ENCODE results near the gene PTPRZ1.

PTPRZ1 gene

DNA sequence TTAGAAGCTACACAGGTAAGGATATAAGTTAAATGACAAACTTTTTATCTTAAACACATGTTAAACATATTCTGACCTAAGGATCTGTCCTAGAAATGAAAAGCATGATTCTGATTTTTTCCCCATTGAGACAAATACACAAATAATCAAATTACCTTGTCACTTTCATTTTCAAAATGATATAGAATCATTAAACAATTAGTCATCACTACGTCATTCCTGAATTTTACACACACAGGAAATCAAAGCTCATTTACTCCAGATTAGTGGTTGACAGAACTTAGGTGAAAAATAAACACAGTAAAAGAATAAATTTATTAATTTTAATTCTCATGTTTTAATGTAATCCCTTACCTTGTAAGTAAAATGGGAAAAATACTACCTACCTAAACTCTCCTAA is 182.1 kb downstream of the PTPRZ1 start:
- no peak for DNase-seq

DNA sequence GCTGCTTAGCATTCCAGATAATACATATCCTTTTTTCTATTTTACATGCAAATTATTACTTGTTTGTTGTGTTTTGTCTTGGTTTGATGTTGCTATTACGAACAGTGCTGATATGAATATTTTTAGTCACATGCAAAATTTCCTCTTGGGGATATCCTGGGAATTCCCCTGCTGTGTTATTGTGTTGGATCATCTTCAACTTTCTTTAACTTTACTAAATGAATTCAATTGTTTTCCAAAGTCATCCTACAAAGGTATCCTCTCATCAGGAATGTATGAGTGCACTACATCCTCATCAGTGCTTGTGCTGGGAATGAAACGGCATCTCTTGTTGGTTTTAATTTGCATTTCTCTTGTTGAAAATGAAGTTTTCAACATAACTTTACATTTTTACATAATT is 184.0 kb downstream of the PTPRZ1 start:
- DNase-seq: no peak

DNA sequence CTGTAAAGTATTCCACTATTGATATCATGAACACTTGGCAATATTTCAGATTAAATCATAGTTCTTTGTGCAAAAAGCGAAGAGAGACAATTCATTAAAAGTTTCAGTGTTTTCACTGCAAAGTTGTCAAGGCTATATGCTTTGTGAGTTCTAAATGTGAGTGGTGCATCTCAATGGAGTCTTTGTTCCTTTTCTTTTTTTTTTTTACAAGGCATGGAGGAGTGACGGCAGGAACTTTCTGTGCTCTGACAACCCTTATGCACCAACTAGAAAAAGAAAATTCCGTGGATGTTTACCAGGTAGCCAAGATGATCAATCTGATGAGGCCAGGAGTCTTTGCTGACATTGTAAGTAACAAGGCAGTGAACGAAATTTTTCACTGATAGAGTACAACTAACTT is 186.6 kb downstream of the PTPRZ1 start:
- DNase-seq: no peak

DNA sequence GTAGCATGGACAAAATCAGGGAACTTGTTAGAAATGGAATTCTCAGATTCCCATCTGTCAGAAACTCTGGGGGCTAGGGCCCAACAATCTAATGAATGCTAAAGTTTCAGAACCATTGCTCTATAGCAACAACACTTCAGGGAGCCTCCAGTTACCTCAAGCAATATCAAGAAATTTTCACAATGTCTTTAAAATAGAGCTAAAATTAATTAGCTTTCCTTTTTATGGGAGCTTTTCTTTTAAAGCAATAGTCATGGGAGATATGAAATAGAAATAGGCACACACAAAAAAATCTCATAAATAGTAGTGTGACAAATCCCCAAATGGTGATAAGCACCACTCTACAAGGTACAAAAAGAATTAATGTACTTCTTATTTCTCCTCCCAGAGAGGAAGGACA is 190.2 kb downstream of the PTPRZ1 start:
- no peak for DNase-seq

DNA sequence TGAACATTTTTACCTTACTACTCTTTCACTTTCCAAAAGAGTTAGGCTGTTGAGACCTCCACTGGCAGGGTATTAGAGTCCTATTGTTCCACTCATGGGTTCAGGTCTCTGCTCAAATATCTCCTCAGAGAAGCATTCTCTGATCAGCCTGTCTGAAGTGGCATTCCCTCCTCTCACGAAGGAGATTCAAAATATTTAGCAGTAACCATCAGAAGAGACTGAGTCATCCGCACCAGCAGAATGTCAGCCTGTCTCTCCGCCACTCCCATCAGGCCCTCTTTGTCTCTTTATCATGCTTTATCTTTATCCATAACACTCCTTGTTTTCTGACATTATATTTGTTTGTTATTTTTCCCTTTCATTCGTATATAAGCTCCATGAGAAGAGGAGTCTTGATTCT is 192.0 kb downstream of the PTPRZ1 start:
- DNase-seq: no peak

DNA sequence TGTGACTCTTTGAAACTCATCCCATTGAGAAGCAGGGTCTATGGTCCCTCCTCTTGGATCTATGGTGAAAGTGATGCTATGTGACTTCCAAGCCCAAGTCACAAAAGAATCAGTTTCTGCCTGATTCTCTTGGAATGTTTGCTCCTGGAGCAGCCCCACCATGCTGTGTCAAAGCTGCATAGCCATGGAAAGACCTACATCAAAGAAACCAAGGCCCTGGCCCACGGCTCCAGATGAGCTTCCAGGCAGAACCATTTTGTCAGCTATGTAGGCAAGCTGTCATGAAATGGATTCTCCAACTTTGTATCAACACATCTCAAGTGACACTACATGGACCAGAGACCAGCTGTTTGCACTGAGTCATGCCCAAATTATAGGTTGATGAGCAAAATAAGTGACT is 194.1 kb downstream of the PTPRZ1 start:
- DNase-seq: no peak

DNA sequence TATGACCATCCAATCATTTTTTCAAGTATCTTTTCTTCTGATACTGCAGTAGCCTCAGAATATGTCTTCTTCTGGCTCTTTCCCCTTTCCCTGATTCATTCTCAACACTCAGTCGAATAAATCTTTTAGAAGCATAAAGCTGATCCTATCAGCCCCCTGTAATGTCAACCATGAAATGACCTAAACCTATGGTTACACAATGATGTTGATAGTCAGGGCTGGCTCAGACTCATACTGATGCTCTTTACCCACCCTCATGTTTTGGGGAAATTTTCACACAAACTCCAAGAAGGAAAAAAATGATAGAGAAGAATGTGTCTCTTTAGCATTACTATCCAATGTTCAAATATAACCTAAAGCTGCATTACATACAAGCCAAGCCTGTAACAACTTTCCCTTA is 195.1 kb downstream of the PTPRZ1 start:
- DNase-seq: no peak

GRCh38 chr7:122068999-122069398 is 196.0 kb downstream of the PTPRZ1 start:
- no peak for DNase-seq

DNA sequence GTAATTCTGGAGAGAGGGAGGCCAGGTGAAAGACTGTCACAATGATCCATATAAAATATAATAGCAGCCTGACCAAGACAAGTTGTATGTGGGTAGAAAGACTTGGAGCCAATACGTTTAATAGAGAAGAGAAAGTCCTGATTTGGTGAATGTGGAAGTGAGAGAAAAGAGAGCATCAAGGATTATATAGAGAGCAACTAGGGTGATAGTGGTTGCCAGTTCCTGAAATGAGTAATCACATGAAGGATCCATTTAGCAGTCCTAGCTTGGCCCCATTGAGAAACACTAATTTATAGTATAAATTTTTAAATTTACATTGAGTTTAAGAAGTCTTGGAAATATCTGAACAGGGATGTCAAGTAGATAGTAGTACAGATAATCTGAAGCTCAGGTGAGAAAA is 197.1 kb downstream of the PTPRZ1 start:
- DNase-seq: no peak

- no peak for DNase-seq
Measured at GRCh38 chr7:122070834-122071233, 197.9 kb downstream of the PTPRZ1 start.

DNA sequence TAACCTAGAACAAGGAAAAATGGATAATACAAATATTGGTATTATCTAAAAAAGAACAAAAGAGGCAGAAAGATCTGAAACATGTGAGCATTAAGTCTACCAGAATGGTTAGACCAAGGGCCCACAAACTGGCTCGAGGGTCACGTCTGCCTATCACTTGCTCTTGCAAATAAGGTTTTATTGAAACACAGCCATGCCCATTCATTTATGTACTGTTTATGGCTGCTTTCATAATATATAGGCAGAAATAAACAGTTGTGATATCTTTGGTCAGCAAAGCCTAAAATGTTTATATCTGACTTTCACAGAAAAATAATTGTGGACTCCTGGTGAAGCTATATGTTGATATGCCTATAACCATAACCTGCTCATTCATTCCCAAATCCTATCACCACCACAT is 199.3 kb downstream of the PTPRZ1 start:
- DNase-seq: no peak

DNA sequence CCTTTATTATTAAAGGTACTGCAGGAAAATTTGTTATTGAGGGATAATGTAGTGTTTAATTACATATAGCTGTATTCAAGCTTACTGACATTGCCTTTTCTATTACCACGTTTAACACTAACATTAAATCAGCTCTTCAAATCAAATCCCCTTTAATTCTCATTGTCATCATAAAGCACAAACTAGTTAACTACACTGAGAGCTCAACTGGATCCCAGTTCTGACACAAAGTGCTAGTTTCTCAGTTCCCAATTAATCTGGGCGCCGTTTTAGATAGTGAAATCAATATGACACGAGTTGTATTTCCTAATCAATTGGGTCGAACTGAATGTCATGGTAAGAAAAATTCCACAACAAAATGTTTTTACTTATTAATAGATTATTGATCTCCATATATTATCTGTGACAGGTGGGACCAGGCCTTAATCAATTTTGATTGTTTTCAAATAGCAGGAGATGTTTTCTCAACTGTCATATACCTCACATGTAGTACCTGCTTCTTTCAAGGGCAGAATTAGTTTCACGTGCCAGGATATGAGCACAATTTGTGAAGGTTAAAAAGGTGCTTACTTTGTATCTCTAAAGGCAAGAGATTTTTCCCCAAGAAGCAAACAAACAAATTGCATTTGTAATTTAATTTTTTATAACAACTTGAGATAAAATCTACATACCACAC is 200.1 kb downstream of the PTPRZ1 start:
- no peak for DNase-seq

- DNase-seq: no peak
Measured at GRCh38 chr7:122073635-122074034, 200.7 kb downstream of the PTPRZ1 start.

DNA sequence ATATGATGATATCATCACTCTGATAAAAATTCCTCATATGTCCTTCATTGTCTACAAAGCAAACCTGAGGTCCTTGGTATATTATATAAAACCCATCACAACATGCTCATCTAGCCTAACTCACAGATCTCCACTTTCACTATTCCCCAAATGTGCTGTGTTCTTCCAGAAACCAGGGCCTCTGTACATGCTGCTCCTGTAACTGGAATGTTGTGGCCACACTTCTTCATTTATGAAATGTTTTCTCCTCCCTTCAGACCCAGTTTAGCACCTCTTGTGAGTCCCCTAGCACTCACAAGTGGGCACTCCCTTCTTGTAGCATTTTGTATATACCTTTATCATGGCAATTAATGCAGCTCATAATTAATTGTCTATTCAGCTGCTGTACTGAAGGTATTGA is 209.2 kb downstream of the PTPRZ1 start:
- DNase-seq: no peak

- DNase-seq: no peak
Measured at GRCh38 chr7:122082670-122083069, 209.7 kb downstream of the PTPRZ1 start.

DNA sequence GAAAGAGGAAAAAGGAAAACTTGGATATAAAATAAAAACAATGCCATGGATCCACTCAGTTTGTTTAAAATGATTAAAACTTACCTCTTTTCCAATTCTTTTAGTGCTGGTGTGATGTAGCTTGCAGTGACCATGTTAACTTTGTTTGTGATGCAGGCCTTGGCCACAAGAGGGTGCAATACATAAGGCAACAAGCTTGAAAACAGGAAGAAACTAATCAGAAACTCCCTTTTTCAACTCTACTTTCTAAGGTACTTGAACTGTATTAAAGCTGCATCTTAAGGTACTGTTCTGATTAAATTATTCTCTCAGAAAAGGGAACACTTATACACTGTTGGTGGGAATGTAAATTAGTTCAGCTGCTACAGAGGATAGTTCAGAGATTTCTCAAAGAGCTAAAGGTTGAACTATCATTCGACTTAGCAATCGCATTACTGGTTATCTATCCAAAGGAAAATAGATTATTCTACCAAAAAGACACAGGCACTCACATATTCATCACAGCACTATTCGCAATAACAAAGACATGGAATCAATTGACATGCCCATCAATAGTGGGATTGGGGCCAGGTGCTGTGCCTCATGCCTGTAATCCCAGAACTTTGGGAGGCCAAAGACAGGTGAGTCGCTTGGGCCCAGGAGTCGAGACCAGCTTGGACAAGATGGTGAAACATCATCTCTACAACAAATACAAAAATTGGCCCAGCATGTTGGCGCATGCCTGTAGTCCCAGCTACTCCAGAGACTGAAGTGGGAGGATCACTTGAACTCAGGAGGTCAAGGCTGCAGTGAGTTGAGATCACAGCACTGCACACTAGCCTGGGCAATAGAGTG is 220.2 kb downstream of the PTPRZ1 start:
- peak; percentile 28 for DNase-seq

DNA sequence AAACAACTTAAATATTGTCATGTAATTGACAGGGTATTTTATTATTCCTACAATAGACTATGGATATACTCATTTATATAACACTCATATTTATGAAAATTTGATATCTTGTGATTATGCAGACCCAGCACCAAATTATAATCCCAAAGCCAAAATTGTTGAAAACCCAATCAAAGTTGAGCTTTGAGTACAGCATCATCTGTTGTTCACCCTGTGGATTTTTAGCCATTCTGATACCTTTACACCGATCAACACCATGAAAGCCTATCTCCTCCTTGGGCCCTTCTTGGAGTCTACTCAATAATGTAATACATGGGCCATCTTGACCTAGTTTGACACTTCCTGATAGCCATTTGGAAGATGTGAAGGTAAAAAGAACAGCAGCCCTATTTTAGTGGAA is 221.6 kb downstream of the PTPRZ1 start:
- DNase-seq: no peak

DNA sequence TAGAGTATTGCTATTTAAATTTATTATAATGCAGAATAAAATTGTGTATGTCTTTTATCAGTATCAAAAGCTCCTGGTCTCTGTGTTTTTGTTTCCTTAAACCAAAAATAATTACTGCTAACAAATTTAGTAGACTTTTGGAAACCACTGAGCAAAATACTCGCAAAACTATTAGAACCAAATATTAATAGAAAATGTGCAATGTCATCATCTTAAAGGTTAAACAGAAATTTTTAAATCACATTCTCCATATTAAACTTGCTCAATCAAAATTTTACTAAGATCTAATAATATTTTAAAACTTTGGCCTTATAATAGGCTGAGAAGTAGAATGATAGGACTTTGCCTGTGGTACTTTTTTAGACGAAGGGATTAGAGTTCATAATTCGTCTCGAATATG is 222.7 kb downstream of the PTPRZ1 start:
- no peak for DNase-seq

- no peak for DNase-seq
Measured at GRCh38 chr7:122100021-122100420, 227.1 kb downstream of the PTPRZ1 start.

GRCh38 chr7:122103064-122103463 is 230.1 kb downstream of the PTPRZ1 start:
- DNase-seq: no peak

Measured in right kidney (tissue), 1 donor.